HG03460 (cell line): ENCODE measurements around the gene CTNNA2.

ENCODE experiments used
- ATAC-seq: cut with Tn5 transposase; IDR thresholded peaks from one replicate; pipeline ENCODE4 v1.9.1; 2021; ENCODE audit not compliant: unreplicated experiment

The CTNNA2 gene

DNA sequence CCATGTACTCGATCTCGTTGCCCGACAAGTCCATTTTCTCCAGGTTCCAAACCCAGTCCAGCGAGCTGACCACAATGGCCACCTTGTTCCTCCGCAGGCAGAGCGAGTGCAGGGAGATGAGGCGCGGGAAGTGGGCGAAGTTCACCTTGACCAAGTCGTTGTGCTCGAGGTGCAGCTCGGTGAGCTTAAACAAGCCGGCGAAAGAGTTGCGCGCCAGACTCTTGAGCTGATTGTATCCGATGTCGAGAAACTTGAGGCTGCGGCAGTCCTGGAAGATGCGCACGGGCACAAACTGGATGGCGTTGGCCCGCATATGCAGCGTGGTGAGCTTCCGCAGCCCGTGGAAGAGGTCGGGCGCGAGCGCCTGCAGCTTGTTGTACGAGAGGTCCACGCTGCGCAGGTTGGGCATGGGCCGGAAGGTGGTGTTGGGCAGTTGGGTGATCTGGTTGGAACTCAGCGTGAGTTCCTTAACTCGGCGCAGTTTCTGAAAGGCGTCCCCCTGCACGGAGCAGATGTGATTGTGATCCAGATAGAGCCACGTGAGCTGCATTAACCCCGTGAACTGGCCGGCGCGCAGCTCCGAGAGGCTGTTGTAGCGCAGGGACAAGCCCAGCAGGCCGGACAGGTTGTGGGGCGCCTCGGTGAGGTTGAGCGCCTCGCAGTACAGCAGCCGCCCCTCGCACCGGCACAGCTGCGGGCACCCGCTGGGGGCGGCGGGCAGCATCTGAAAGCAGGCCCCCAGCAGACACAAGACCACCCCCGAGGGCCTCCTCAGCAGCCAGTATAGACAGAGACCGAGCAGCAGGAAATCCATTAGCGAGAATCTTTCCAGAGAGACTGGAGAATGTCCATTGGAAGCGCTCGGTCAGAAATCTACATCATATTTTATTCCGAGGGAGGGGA lies 790.4 kb downstream of the CTNNA2 start:
- ATAC-seq, result no peak

- no peak for ATAC-seq
Measured at GRCh38 chr2:80303909-80304837, 791.3 kb downstream of the CTNNA2 start, which contains the start of gene LRRTM1. LRRTM1 (minus strand) TSS chr2:80304752; CDS start chr2:80303819, 933 bp downstream.

DNA sequence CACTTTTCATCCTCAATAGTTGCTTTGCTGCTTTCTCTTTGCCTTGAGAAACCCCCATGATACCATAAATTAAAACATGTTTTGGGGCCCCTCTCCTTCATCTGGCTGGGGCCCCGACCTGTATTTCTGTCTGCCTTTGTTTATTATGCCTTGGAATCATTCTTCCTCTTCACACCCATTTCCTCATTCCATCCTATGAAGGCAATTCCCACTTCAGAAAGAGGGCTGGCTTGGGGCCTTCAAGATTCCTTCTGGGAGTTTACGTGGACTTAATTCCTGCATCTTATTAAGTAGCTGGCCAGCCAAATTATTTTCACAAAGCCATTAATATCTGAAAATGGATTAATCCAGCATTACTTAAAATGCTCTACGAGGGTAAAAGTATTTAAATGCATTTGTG lies 798.5 kb downstream of the CTNNA2 start:
- no peak for ATAC-seq

DNA sequence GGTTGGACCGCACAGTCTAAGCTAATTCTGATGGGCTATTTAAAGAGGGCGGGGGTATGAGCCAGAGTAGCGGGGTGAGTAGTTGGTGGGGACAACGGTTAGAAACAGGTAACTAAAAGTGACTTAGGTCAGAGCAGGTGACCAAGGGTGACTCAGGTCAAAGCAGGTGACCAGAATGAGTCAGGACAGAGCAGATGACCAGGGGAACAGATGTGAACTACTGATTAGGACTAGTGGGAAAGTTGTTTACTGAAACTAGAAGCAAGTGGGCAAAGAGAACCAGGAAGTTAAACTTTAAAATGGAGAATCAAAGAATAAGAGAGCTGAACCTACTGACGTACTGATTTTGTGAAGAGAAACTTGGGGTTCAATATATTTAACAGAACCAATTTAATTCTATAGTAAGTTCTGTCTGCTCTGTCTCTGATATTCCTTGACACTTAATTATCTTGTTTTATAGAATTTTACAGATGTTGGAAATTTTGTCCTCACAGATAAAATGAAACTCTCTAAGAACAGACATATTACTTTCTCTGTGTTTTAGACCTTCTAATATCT lies 799.5 kb downstream of the CTNNA2 start:
- no peak for ATAC-seq

DNA sequence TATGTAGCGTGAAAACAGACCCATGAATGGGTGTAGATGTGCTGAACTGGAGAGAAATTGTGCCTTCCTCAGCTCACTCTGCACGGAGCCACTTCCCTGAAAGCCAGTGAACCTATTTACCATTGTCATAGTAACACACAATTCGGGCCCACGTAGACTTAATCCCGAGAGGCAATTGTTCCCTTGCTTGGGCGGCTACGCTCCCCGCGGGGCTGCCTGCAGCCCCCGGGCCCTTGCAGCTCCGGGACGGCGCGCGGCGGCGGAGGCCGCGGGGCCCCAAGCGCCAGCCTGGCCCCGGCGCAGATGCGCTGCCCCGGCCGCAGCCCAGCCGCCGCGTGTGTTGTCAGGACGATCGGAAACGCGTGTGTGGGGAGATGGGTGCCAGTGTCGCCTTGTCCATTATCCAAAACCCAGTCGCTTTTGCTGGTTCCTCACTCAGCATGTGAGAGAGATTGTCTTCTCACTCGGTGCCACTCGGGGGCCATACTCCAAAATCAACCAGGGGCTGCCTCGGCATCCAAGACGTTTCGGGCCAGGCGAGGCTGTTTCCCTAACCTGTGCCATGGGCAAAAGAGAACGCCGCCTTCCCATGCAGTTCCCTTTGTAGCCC lies 809.6 kb downstream of the CTNNA2 start:
- no peak for ATAC-seq

- ATAC-seq, result no peak
Measured at GRCh38 chr2:80322958-80323357, 810.1 kb downstream of the CTNNA2 start.

DNA sequence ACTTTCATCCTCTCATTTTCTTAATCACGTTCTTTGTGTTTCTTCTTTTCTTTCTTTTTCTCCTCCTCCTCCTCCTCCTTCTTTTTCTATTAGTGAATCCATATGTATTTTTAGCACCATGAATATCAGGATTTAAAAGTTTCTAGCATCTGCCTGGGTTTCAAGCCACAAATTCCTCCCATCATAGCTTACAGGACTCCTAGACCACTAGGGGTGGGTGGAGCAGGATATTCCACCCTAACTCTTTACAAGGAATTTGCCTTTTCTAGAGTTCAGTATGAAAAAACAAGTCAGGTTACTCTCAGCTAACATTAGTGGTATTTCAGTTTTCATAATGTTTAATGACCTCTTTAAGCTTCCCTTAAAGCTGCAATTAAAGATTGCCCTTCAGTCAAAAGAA lies 810.8 kb downstream of the CTNNA2 start:
- no peak for ATAC-seq

- ATAC-seq, result no peak
Measured at GRCh38 chr2:80324525-80324924, 811.7 kb downstream of the CTNNA2 start.

DNA sequence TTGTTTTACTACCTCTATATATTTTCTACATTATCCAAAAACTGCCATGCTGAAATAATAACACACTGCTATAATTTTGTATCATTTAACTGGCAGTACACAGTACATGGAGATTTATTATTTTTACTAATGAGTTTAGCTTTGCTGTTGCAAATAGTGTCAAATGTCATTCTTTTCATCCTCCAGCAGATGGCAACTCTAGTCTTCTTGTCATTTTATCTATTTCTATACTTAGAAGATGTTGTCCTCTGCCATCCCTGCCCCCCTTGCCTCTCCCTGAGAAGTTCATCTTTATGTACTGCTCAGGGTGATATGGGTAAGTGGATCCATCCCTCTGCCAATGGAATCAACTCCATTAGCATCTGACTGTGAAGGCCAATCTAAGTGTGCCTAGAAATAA lies 813.4 kb downstream of the CTNNA2 start:
- no peak for ATAC-seq

- no peak for ATAC-seq
Measured at GRCh38 chr2:80326861-80327260, 814.0 kb downstream of the CTNNA2 start.

DNA sequence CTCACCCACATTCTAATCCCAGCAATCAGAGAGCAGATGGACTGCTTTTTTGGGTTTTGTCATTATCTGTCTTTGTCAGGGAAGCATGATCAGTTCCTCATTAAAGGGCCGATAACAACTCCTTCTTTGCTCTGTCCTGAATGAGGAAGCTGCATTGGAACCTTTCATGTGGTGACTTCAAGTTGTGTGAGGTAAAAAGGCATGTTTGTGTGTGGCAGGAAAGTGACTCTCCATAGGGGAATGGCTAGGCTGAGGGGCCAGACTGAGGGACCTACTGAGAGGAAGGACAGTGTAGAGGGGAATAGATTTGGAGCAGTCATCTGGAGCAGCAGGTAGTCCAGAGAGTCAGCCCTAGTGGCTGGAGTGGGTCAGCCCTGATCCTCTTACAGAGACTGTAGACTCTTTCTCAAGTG lies 815.3 kb downstream of the CTNNA2 start:
- ATAC-seq, result no peak

- no peak for ATAC-seq
Measured at GRCh38 chr2:80329491-80329890, 816.6 kb downstream of the CTNNA2 start.

- ATAC-seq, result no peak
Measured at GRCh38 chr2:80330527-80331450, 817.9 kb downstream of the CTNNA2 start.

DNA sequence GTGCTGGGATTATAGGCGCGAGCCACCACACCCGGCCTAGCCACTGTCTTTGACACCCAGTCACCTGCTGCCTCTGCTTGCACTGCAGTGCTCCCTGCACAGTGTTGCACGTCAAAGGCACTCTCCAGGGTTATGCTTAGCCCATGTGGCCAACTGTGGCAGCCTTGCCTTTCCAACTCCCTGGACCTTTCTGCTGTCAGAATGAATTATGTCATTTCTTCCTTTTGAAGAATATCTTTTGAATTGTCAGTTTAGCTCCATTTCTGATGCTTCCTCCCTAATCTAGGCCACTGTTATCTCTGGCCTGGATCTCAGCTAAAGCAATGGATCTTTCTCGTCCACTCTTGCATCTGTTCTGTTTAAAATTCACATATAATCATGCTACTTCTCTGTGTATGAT lies 821.0 kb downstream of the CTNNA2 start:
- ATAC-seq, result no peak

DNA sequence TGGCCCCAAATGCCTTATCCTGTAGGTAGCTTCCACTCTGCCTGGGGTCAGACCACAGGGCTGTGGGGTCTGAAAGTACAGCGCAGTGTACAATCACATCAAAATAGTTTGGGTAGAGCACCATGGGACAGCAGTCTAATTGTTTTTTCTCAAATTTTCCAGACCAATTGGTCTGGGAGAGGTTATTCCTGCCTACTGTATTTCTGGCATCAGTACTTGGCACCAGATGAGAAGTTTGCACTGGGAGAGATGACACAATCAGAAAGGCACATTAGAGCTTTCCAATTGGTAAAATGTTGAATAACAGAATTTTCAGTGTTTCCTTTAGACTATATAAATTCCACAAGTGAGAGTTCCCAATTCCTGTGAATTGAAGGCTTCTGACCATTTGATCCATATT lies 822.6 kb downstream of the CTNNA2 start:
- ATAC-seq, result no peak

DNA sequence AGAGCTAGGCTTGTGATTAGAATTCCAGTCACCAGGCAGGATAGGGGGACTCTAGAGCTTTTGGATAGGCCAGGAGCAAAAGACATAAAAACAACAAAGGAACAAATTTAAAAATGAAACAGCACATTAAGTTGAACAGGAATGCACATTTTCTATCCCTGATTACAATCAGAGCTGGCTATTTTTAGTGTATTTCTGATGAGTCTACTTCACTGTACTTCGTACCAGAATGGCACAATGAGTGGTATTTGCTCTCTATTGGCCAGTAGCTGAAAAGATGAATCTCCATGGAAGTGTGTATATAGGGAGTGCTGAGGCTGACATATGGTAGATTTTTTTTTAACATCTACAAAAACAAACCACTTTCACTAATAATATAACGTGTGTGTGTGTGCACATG lies 825.9 kb downstream of the CTNNA2 start:
- ATAC-seq, result no peak

- no peak for ATAC-seq
Measured at GRCh38 chr2:80340022-80340421, 827.2 kb downstream of the CTNNA2 start.

DNA sequence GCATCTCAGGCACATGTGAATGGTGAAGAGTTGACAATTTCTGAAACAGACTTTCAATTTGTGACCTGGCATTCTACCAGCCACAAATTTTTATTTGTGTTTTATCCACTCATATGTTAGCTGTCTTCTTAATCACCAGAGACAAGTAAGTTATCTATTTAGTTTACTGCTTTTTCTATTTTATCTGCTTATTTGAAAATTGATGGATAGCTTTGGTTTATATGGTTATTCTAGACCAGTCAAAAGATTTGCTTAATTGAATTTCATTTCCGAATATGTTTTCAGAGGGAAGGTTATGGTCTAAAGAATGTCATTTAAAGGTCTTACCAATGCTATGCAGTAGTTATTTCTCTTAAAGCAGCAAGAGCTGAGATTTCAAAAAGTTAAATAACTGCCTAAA lies 835.2 kb downstream of the CTNNA2 start:
- ATAC-seq, result no peak

GRCh38 chr2:80348953-80349352 lies 836.1 kb downstream of the CTNNA2 start:
- no peak for ATAC-seq

DNA sequence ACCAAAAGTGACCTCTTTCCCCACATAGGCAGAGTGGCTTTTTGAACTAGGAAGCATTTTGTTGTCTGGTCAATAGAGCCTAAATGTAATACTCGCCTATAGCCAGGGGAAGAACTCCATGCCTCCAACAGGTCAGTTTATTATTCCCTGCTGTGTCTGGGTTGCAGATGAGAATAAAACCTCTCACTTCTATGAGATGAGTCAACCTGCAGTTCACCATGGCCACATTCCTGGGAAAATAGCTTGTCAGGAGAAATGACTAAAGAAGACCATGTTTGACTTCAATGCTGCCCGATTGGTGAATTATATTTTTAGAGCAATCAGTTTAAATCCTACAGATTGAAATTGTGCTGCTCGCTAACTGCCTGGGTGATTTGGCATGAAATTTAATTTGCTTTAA lies 838.4 kb downstream of the CTNNA2 start:
- no peak for ATAC-seq
